Activated T-helper 9 cell treated with anti-CD3 and anti-CD28 coated beads, Interleukin-2, amount 50 U/mL, for 16 hours (primary cell): ENCODE measurements around the gene KRTAP3-3.
"Not testable (repeated sequence)": the region's sequence is repeated elsewhere in the genome, so short reads cannot be mapped to it uniquely, and the experiment has no call there.

ENCODE experiments used
- DNase-seq: peaks from one replicate; pipeline ENCODE4 v3.0.0-alpha.2; 2020; ENCODE audit warnings: low read depth

Gene KRTAP3-3

DNA sequence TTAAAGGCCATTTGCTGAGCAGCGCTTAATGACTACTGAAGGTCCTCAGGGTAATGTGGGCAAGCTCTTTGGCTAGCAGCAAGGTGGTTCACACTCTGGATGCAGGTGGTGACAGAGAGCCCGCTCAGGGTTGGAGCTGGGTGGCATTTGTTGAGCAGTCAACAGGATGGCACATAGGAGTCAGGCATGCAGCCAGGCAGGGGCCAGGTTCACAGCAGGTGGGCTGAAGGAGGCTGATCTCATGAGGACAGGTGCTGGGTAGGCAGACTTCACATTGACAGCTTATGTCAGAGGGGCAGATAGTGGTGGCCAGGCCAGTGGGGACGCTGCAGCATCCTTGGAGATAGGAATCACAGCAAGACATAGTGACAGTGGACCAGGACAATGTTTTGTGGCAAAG, 10.4 kb upstream of the KRTAP3-3 start:
- no peak for DNase-seq

DNA sequence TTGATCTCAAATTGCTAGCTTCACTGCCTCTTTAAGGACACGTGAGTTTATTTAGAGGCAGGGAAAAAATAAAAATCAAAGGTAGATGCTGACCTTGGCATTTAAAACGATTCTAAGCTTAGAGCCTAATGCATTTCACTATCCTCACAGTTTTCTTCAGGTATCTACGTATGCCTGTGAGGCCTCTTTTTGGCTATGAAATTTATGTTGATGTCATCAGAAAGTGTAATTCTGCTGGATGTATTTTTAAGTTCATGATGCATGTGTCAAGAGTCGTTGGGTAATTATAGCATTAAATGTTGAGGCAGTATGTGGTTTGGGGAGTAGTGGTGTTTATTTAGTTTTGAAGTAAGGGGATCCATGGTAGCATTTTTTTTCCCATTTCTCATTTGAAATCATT, 10.0 kb upstream of the KRTAP3-3 start:
- DNase-seq = no peak

DNA sequence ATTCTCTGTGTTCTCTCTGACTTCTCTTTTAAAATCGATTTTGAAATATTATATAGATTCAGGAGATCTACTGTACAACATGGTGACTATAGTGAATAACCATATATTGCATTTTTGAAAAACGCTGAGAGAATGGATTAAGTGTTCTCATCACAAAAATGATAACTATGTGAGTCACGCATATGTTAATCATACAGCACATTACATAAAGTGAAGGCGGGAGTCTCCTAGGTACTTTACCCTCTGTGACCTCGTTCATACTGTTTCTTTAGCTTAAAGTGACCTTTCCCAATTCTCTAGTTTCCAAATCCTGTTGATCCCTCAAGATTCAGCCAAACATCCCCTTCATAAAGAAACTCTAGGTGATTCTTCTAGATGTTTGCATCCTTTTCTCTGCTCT, 8.8 kb upstream of the KRTAP3-3 start:
- no peak for DNase-seq

DNA sequence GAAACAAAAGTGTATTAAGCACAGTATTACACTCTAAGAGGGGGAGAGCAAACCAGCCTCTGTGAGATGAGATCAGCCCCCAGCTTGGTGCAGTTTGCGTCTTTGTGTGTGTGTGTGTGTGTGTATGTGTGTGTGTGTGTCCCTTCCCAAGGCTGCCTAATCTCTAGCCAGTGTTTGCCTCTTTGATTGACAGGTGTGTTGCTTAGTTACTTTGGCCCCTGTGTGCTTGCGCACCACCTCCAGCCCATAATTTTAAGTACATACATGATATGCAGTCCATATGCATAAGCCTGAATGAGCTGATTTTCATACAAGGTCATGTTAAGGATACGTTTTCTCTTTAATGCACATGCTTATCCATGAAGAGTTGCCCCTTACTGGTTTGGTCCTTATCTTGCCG, 7.8 kb upstream of the KRTAP3-3 start:
- DNase-seq = no peak

DNA sequence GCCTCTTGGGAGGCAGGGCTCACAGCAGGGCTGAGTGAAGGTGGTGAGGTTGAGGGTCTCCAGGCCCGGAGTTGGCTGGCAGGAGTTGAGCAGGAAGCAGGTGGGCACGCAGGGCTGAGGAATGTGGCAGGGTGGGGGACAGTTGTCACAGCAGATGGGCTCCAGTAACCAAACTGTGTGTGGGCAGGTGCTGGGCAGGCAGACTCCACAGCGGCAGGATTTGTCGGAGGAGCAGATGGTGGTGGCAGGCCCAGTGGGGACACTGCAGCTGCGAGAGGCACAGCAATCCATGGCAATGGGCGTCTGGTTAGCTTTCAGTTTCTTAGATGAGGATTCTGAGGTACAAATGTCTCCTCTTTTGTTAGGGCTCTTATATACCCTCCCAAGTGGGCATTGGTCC, 5.6 kb upstream of the KRTAP3-3 start, which contains the start of gene KRTAP3-2:
TSS of gene KRTAP3-2 (minus strand) at position 344 of the 400 bp plus-strand sequence. CDS start at position 291, 53 bp downstream.
- not testable (repeated sequence) for DNase-seq

DNA sequence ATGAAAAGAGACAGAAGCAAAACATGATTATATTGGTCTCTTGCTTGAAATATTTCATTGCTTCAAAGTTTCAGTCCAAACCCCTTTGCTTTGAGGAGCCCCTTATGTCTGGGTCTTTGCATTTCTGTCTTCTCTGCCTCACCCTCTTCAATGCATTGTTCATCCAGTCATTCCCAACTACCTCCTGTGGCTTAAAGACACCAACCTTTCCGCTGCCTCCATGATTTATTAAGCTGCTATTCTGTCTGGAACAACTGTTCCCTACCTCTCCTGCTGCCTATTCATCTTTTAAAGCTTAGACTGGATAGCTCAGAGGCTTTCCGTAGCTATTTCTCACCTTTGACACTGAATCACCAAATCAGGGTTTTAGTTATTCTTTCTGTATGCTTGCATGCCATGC, 3.4 kb upstream of the KRTAP3-3 start:
- no peak for DNase-seq

DNA sequence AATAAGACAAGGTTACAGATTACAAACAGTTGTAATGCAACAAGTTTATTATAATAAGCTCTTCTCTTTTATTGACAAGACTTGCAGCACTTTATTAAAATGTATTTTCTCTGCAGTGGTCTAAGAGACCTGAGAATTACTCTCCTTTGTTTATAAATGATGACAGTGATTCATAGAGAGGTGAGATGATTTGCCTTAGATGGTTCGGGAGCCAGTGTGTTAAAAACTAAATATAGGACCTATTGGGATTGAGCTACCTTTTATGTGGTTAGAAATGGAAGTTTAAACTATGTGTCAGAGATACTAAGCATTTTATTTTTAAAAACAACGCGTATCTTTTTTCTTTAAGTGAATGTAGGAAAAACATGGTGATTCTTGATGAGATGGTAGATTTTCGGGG, 2.9 kb upstream of the KRTAP3-3 start:
- DNase-seq = no peak

DNA sequence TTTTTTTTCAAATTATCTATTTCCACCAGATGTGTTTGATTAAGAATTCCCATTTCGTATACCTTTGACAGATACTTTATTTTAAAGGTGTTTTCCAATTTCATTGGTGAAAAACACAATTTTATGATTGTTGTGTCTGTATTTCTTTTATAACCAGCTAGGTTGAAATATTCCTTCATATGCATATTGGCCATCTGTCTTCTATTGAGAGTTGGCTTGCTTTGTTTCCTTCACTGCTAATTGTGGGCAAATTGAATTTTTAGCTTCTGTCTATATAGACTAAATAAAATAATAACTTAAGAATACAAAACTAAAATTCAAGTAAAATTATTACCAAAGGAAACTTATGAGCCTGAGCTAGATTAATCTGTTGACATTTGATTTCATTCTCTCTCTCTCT, 1.2 kb upstream of the KRTAP3-3 start:
- no peak for DNase-seq

DNA sequence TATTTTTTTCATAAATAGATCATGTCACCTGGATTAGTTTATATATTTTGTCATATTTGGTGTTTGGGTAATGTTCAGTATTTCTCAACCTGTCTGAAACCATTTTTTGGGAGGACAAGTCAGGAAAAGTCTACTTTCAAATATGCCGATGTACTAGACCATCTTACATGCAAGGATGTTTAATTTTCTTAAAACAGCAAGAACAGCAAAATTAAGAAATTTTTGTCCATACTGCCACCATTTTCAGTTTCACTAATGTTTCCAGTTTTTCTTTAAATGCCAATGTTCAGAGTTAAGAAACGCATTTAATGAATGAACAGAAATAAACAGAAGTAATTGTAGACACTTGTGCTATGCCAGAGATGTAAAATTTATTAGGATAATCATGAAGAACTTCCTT, 880 bp downstream of the KRTAP3-3 start:
- DNase-seq = no peak

DNA sequence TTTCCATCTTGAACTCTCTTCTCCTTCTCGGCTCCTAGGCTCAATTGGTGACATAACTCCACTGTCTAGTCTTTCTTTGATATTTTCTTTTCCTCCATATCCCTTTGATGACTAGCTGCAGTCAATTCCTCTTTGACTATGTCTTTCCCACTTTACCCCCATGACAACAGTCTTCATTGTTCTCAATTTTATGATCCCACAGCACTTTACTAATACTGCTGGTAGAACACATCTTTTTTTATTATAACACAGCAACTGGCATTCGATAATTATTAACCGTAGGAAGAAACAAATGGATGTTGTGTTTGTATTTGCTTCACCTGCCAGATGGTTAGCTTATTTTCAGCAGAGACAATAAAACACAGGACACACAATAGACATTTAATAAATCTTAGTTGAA, 1.3 kb downstream of the KRTAP3-3 start:
- DNase-seq = no peak

DNA sequence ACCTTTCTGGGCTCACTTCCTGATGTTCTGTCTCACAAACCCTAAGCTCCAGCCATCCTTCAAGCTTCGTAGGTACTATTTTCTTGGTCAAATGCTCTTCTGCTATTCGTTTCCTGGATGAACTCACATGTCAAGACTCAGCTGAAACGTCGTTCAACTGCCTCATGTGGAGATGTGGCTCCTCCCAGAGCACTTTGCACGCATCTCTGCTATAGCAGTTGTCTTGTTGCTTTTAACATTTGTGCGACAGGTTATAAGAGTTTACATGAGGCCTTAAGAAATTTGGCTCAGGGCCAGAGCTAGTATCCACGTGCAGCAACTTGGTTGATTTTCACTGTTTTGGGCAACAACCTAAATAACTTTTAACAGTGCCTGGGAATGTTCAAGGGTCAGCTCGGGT, 7.0 kb downstream of the KRTAP3-3 start:
- DNase-seq = no peak

DNA sequence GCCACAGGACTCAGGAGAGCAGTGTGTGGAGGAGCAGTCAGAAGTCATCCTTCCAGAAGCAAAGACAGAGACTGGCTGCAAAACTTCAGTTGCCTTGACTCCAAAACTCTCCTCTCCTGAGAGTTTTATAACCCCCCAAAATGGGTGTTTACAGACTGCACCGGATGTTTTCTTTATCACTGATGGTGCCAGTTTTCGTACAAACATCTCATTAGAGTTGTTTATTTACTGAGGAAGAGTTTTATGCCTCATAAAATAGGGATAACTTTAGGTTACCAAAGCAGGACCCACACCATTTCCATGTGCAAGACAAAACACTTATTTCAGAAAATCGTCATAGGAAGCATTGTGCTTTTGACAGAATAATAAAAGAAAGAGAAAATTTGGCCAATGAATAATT, 9.7 kb downstream of the KRTAP3-3 start, which contains the start of gene KRT40:
TSS of gene KRT40 (minus strand) at position 101 of the 400 bp plus-strand sequence. CDS start at position 48, 53 bp downstream.
- DNase-seq = no peak

DNA sequence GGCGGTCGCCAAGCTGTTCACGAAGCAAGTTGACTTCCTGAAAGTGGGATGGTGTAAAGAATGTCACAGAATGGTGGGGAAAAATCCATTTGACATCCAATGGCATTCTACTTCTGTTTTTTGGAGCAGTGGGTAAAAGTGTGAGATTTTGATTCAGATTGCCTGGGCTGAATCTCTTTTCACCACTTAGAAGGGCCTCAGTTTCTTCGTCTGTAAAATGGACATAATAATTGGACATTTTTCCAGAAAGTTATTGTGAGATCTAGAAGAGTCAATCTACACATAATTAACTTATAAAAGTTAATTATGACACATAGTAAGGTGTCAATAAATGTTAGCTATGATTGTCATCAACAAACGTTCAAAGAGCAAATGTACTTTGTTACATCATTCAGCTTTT, 12.8 kb downstream of the KRTAP3-3 start:
- no peak for DNase-seq

DNA sequence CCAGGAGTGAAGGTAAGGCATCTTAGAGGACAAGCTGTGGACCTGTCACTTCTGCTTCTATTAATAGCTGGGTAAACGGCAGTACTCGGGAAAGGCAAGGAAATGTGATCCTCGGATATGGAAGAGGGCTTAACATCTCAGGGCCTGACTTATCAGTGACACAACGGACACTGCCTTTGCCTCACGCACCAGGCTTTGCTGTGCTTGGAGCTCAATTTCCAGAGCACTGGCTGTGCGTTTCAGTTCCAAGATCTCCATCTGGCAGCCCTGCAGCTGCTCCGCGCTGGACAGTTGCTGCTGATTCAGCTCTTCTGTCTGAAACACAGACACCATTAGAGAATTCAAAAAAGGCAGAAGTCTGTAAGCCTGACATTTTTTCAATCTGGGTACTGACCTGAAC, 13.4 kb downstream of the KRTAP3-3 start:
- no peak for DNase-seq

DNA sequence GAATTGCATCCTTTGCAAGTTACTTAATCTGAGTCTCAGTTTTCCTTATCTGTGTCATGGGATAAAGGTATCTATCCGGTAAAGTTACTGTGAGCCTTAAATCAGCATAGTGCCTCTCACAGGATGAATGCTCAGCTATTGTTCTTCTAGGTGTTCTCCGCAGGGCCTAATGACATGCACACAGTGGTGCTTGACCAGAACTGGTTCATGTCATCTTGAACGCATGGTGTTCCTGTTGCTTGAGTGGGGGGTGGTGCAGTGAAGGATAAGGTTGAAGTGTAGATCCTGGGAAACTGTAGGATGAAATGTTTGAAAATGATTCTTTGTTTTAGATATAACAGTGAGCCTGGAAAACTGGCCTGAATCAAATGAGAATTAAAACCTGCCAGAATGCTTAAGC, 13.8 kb downstream of the KRTAP3-3 start:
- DNase-seq = no peak

DNA sequence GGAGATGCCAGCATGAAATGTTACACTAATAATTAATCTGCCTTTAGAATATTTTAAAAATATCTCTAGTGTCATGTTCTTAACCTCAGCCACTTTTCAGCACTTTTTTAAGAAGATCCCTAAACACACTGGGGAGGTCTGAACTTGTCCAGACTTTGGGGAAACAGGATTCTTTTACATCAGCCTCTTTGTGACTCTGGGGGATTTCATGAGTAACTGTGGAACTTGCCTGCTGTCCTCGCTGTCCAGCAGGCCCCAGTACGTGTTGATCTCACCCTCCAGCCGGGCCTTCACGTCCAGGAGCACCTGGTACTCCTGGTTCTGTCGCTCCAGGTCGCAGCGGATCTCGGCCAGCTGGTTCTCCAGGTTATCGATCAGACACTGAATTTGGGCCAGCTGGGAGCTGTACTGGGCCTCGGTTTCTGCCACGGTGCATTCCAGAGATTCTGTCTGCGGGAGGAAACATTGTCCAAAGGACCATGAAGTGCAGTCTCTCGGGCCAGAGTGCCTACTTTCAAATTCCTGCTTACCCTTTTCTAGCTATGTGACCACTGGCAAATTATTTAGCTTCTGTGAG, 15.3 kb downstream of the KRTAP3-3 start:
- DNase-seq = no peak

DNA sequence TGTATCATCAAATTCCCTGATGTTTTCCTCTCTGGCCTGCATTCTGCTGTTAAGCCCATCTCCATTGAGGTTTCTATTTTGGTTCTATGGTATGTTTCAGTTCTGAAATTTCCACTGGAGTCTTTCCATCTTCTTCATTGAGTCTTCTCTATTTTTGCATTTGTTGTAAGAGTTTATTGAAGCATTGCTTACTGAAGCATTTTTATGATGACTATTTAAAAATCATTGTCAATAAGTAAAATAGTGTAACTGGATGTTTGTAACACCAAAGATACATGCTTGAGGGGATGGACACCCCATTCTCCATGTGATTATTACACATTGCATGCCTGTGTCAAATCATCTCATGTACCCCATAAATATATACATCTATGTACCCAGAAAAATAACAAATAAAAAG, 18.4 kb downstream of the KRTAP3-3 start:
- DNase-seq = no peak

DNA sequence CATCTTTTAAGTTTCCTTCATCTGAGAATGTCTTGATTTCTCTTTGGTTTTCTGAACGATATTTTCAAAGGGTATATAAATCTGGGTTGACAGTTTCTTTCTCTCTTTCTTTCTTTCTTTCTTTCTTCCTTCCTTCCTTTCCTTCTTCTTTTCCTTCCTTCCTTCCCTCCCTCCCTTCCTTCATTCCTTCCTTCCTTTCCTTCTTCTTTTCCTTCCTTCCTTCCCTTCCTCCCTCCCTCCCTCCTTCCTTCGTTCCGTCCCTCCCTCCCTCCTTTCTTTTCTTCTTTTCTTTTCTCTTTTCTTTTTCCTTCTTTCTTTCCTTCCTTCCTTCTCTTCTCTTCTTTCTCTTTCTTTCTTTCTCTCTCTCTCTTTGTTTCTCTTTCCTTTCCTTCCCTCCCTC, 19.6 kb downstream of the KRTAP3-3 start:
- no peak for DNase-seq

DNA sequence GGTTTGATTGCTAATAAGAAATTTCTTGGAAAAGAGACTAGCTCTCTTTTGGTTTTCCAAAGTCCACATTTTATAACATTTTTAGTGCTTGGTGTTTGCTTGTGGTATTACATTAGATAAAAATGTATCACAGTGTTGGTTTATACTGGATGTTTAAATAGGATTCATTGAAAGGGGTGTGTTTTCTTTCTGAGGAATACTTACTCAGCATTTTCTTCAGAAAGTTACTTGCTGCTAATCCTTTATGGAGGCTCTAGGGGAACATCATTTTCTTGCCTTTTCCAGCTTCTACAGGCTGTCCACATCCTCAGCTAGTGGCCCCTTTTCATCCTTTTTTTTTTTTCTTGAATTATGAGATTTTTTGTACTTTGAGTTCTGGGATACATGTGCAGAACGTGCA, 26.4 kb downstream of the KRTAP3-3 start:
- DNase-seq = no peak

DNA sequence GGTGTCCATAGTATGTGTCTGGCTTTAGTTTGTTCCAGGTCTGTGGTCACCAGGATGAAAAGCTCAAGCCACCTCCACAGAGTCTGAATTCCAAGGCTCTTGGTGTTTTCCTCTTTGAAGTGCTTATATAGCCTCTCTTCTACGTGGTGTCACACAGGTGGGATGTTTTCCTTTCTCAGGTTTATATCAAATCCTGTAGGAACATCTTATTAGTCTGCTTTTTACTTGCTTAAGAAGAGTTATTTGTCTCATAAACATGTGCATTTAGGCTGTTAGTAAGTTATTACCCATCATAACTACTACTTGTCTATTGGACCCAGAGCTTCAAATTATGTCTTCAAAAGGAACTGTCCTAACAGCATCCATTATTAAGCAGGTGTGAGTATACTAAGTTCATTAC, 27.1 kb downstream of the KRTAP3-3 start, which contains the start of gene KRT39:
TSS of gene KRT39 (minus strand) at position 101 of the 400 bp plus-strand sequence. CDS start at position 9, 92 bp downstream.
- no peak for DNase-seq

DNA sequence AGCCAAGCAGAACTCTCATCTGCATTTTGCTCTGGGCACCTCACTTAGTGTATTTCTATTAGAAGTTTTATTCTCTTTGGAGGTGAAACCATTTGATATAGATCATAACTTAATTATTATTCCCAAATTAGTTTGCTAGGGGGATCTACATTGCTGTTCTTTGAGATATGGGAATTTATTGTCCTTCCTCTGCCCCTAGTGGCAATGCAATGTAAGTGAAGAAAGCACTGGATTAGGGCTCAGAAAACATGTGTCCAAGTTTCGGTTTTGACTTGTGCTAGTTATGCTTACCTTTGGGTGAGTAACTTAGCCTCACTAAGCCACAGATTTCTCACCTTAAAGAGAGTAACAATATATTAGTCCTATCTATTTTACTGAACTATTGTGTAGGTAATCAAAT, 30.1 kb downstream of the KRTAP3-3 start:
- no peak for DNase-seq

DNA sequence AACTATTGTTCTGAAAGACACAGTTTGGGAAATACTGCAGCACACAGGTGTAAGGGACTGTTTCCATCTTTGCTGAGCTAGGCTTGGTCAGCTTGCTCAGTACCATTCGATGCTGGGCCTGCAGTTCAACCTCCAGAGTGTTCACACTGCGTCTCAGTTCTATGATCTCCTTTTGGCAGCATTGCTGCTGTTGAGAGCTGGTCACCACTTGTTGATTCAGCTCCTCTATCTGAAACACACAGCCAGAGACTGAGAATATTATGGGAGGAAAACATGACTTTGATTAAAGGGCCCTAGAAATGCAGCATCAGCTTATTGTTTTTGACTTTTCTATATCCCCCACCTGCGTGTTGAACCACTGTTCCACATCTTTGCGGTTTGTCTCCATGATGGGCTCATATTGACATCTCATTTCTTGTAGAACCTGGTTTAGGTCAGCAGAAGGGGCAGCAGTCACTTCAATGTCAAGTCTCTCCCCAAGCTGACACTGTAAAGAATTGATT, 31.9 kb downstream of the KRTAP3-3 start:
- DNase-seq = no peak

DNA sequence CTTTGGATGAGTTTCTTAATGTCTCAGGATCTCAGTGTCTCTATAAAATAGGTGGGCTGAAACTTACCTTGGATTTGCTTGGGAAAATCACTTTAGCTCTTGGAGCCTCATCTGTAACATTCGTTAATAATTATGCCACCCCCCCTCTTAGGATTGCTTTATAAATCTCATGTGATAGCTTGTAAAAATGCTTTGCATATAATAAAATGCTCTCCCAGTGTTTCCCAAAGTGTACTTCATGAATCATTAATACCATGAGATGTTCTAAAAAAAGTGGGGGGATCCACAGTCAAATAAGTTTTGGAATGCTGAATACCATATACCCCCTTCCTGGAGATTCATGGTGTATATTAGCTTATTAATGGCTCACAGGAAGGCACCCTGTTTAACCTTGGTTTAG, 32.4 kb downstream of the KRTAP3-3 start:
- DNase-seq = no peak

DNA sequence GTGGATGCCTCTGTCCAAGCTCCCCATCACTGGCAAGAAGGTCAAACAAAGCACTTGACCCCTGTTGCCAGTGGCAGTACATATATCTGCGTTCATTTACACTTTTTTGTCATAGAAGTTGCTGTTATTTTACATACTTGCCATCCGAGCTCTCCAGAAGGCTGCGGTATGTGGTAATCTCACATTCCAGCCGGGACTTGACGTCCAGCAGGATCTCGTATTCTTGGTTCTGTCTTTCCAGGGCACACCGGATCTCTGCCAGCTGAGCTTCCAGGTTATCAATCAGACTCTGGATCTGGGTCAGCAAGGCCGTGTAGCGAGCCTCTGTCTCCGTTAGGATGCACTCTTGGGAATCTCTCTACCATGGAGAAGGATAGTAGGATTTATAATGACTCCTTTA, 33.8 kb downstream of the KRTAP3-3 start:
- no peak for DNase-seq
